NB4 (cell line): Measurements from ENCODE around the gene BMP2.

ENCODE experiments used
- CTCF ChIP-seq: IDR thresholded peaks from one replicate; pipeline ENCODE4 v1.5.1; 2012; ENCODE audit warnings: low read depth, low read length
- POLR2A ChIP-seq: IDR thresholded peaks from 2 replicates; pipeline ENCODE4 v1.6.1; 2011; ENCODE audit warnings: mild to moderate bottlenecking; ENCODE audit not compliant: insufficient read length; ENCODE audit errors: extremely low read depth

- TF ChIP-seq CTCF = no peak
- TF ChIP-seq POLR2A = no peak
Observed at GRCh38 chr20:6770786-6771100, 3.3 kb downstream of the BMP2 start.
